ENCODE results near the gene ATXN7L2.

The ATXN7L2 gene

GRCh38 chr1:109522026-109522425 lies 38.3 kb downstream of the ATXN7L2 start:
- no peak overlapping the region for H3K4me3 ChIP-seq (ENCODE audit: control insufficient read depth, low read depth, low read length)
- no peak for TF ChIP-seq CTCF (IDR thresholded peaks at IDR 0.05; ENCODE audit: control insufficient read depth, insufficient read depth, low read depth, low read length, missing control alignments)
- no peak for DNase-seq (ENCODE audit: low read depth)

GRCh38 chr1:109523706-109524105 lies 40.0 kb downstream of the ATXN7L2 start:
- no peak for TF ChIP-seq CTCF (IDR thresholded peaks at IDR 0.05; ENCODE audit: control insufficient read depth, insufficient read depth, low read depth, low read length, missing control alignments)
- H3K4me3 ChIP-seq (ENCODE audit: control insufficient read depth, low read depth, low read length), result no peak overlapping the region
- no peak for DNase-seq (ENCODE audit: low read depth)

- no peak for DNase-seq (ENCODE audit: low read depth)
- no peak for TF ChIP-seq CTCF (IDR thresholded peaks at IDR 0.05; ENCODE audit: control insufficient read depth, insufficient read depth, low read depth, low read length, missing control alignments)
- H3K4me3 ChIP-seq (ENCODE audit: control insufficient read depth, low read depth, low read length), result no peak overlapping the region
Observed at GRCh38 chr1:109527098-109527811, 43.5 kb downstream of the ATXN7L2 start.

GRCh38 chr1:109527846-109528695 lies 44.4 kb downstream of the ATXN7L2 start:
- no peak for DNase-seq (ENCODE audit: low read depth)
- no peak overlapping the region for H3K4me3 ChIP-seq (ENCODE audit: control insufficient read depth, low read depth, low read length)
- TF ChIP-seq CTCF (IDR thresholded peaks at IDR 0.05; ENCODE audit: control insufficient read depth, insufficient read depth, low read depth, low read length, missing control alignments), result no peak

- H3K4me3 ChIP-seq (ENCODE audit: control insufficient read depth, low read depth, low read length), result no peak overlapping the region
- TF ChIP-seq CTCF (IDR thresholded peaks at IDR 0.05; ENCODE audit: control insufficient read depth, insufficient read depth, low read depth, low read length, missing control alignments), result no peak
- no peak for DNase-seq (ENCODE audit: low read depth)
Observed at GRCh38 chr1:109528712-109529111, 45.0 kb downstream of the ATXN7L2 start.

GRCh38 chr1:109529881-109530456 lies 46.3 kb downstream of the ATXN7L2 start:
- TF ChIP-seq CTCF (IDR thresholded peaks at IDR 0.05; ENCODE audit: control insufficient read depth, insufficient read depth, low read depth, low read length, missing control alignments), result no peak
- DNase-seq (ENCODE audit: low read depth), result no peak
- H3K4me3 ChIP-seq (ENCODE audit: control insufficient read depth, low read depth, low read length), result no peak overlapping the region
